ENCODE data around the gene TTC36.
"Not testable (repeated sequence)": the region's sequence is repeated elsewhere in the genome, so short reads cannot be mapped to it uniquely, and the experiment has no call there.

Gene TTC36

GRCh38 chr11:118527109-118527508 is at the start of gene TTC36:
TTC36 (plus strand) TSS chr11:118527474; CDS start chr11:118527495, 21 bp downstream.
- no peak for TF ChIP-seq POLR2A (IDR thresholded peaks at IDR 0.05; ENCODE audit: low read depth, low read length)
- FAIRE-seq (no peak), DNase-seq (ENCODE audit: insufficient read length, low spot score) (no peak)

- not testable (repeated sequence) for FAIRE-seq; DNase-seq (ENCODE audit: insufficient read length, low spot score)
These were observed 46.0 kb upstream of the TTC36 start for GRCh38 chr11:118481238-118481637.

- FAIRE-seq (no peak), DNase-seq (ENCODE audit: insufficient read length, low spot score) (no peak)
- no peak for TF ChIP-seq POLR2A (IDR thresholded peaks at IDR 0.05; ENCODE audit: low read depth, low read length)
These were observed 42.9 kb upstream of the TTC36 start for GRCh38 chr11:118484405-118484804.

- DNase-seq (ENCODE audit: insufficient read length, low spot score) = no peak
- no peak for FAIRE-seq
- TF ChIP-seq POLR2A (IDR thresholded peaks at IDR 0.05; ENCODE audit: low read depth, low read length) = no peak
These were observed 42.0 kb upstream of the TTC36 start for GRCh38 chr11:118485273-118485672.

GRCh38 chr11:118488480-118489109 is 38.7 kb upstream of the TTC36 start:
- TF ChIP-seq POLR2A (IDR thresholded peaks at IDR 0.05; ENCODE audit: low read depth, low read length) = no peak
- FAIRE-seq = peak; percentile 53
- DNase-seq (ENCODE audit: insufficient read length, low spot score) = peak; percentile 33

- no peak for DNase-seq (ENCODE audit: insufficient read length, low spot score)
- no peak for FAIRE-seq
- TF ChIP-seq POLR2A (IDR thresholded peaks at IDR 0.05; ENCODE audit: low read depth, low read length) = no peak
These were observed 36.2 kb upstream of the TTC36 start for GRCh38 chr11:118491041-118491440.

GRCh38 chr11:118497831-118498230 is 29.4 kb upstream of the TTC36 start:
- no peak for FAIRE-seq

GRCh38 chr11:118503216-118503615 is 24.1 kb upstream of the TTC36 start:
- no peak for TF ChIP-seq POLR2A (IDR thresholded peaks at IDR 0.05; ENCODE audit: low read depth, low read length)
- DNase-seq (ENCODE audit: insufficient read length, low spot score) (no peak), FAIRE-seq (no peak)

More at GRCh38 chr11:118497831-118498230, 29.4 kb upstream of the TTC36 start:
- DNase-seq (ENCODE audit: insufficient read length, low spot score) = no peak
- no peak for TF ChIP-seq POLR2A (IDR thresholded peaks at IDR 0.05; ENCODE audit: low read depth, low read length)

- FAIRE-seq = no peak
These were observed 15.7 kb upstream of the TTC36 start for GRCh38 chr11:118511601-118512000.

GRCh38 chr11:118514103-118514502 is 13.2 kb upstream of the TTC36 start:
- DNase-seq (ENCODE audit: insufficient read length, low spot score) (no peak), FAIRE-seq (no peak)
- no peak for TF ChIP-seq POLR2A (IDR thresholded peaks at IDR 0.05; ENCODE audit: low read depth, low read length)

More at GRCh38 chr11:118511601-118512000, 15.7 kb upstream of the TTC36 start:
- no peak for TF ChIP-seq POLR2A (IDR thresholded peaks at IDR 0.05; ENCODE audit: low read depth, low read length)
- DNase-seq (ENCODE audit: insufficient read length, low spot score) = no peak

- FAIRE-seq (no peak), DNase-seq (ENCODE audit: insufficient read length, low spot score) (no peak)
- no peak for TF ChIP-seq POLR2A (IDR thresholded peaks at IDR 0.05; ENCODE audit: low read depth, low read length)
These were observed 7.7 kb upstream of the TTC36 start for GRCh38 chr11:118519549-118519948.

GRCh38 chr11:118521892-118522311 is 5.4 kb upstream of the TTC36 start:
- DNase-seq (ENCODE audit: insufficient read length, low spot score) = no peak
- TF ChIP-seq POLR2A (IDR thresholded peaks at IDR 0.05; ENCODE audit: low read depth, low read length) = no peak
- FAIRE-seq = no peak

GRCh38 chr11:118522571-118523072 is 4.7 kb upstream of the TTC36 start:
- no peak for TF ChIP-seq POLR2A (IDR thresholded peaks at IDR 0.05; ENCODE audit: low read depth, low read length)
- DNase-seq (ENCODE audit: insufficient read length, low spot score) = no peak
- FAIRE-seq = no peak

GRCh38 chr11:118524356-118524755 is 2.9 kb upstream of the TTC36 start:
- DNase-seq (ENCODE audit: insufficient read length, low spot score) (no peak), FAIRE-seq (no peak)
- TF ChIP-seq POLR2A (IDR thresholded peaks at IDR 0.05; ENCODE audit: low read depth, low read length) = no peak

- no peak for TF ChIP-seq POLR2A (IDR thresholded peaks at IDR 0.05; ENCODE audit: low read depth, low read length)
- FAIRE-seq = no peak
- DNase-seq (ENCODE audit: insufficient read length, low spot score) = no peak
These were observed 2.4 kb upstream of the TTC36 start for GRCh38 chr11:118524757-118525470.
